LHCN-M2 (cell line): ENCODE measurements around the gene MYT1. TPM values are rescaled to one million over a fixed set of nuclear protein-coding genes. Genes with fewer than 3 reads are reported as not detected.

Experiments used
- total RNA-seq: library from RNA; depleted of rRNA; stranded (reverse); fragments of >200 nt; gene quantifications from 2 replicates; pipeline ENCODE4 v1.2.3, GENCODE V29; 2014; rRNA removed

MYT1 gene
- total RNA-seq, 1 experiment from 2014 or later = not detected

Other genes starting within 250 kb of the MYT1 start
- 17.4 and 22.8 TPM in 2 replicates for gene UCKL1, start 208.0 kb upstream of the MYT1 start, total RNA-seq
- gene ZNF512B, start 194.5 kb upstream of the MYT1 start, total RNA-seq = 10.7 and 13.2 TPM in 2 replicates
- gene SAMD10, start 184.8 kb upstream of the MYT1 start, total RNA-seq = 1.2 and 3.1 TPM in 2 replicates
- 50.1 and 60.4 TPM in 2 replicates for gene PRPF6, start 183.3 kb upstream of the MYT1 start, total RNA-seq
- gene C20orf204, start 128.3 kb upstream of the MYT1 start, total RNA-seq = 0.17 and 0.19 TPM in 2 replicates
- gene SOX18, start 114.8 kb upstream of the MYT1 start, total RNA-seq = not detected in 2 replicates
- gene TCEA2, start 101.3 kb upstream of the MYT1 start, total RNA-seq = 30.7 and 41.1 TPM in 2 replicates
- 26.9 and 34.5 TPM in 2 replicates for gene RGS19, start 84.9 kb upstream of the MYT1 start, total RNA-seq
- gene OPRL1, start 84.4 kb upstream of the MYT1 start, total RNA-seq = 0.92 and 1.2 TPM in 2 replicates
- gene LKAAEAR1, start 80.1 kb upstream of the MYT1 start, total RNA-seq = 0.40 and 1.7 TPM in 2 replicates
- gene NPBWR2, start 56.9 kb upstream of the MYT1 start, total RNA-seq = not detected in 2 replicates
- gene PCMTD2, start 91.3 kb downstream of the MYT1 start, total RNA-seq = 39.1 and 56.6 TPM in 2 replicates